Effector memory CD4-positive, alpha-beta T cell (primary cell): Measurements from ENCODE around the gene STC2.

Source experiments
- DNase-seq, 3 donors: peaks; one replicate each; pipeline ENCODE4 v3.0.0-alpha.2; 2020
- H3K27ac ChIP-seq: 2 replicates; pipeline ENCODE4 v1.7.0; 2013; ENCODE audit warnings: mild to moderate bottlenecking, low read length, moderate library complexity; ENCODE audit not compliant: insufficient read depth, poor library complexity, severe bottlenecking
- H3K27me3 ChIP-seq: replicated peaks from 2 replicates; pipeline ENCODE4 v1.7.0; 2013; ENCODE audit warnings: mild to moderate bottlenecking, low read length; ENCODE audit not compliant: insufficient read depth, control insufficient read depth, poor library complexity, severe bottlenecking
- H3K36me3 ChIP-seq: 2 replicates; pipeline ENCODE4 v1.7.0; 2013; ENCODE audit warnings: mild to moderate bottlenecking, low read length, moderate library complexity; ENCODE audit not compliant: control insufficient read depth, insufficient read depth
- H3K4me1 ChIP-seq: 2 replicates; pipeline ENCODE4 v1.7.0; 2013; ENCODE audit warnings: low read length, mild to moderate bottlenecking; ENCODE audit not compliant: control insufficient read depth, insufficient read depth, poor library complexity, severe bottlenecking
- H3K4me3 ChIP-seq: 2 replicates; pipeline ENCODE4 v1.7.0; 2013; ENCODE audit warnings: low read length, low read depth, mild to moderate bottlenecking; ENCODE audit not compliant: insufficient read depth, poor library complexity, severe bottlenecking
- H3K9me3 ChIP-seq: 2 replicates; pipeline ENCODE4 v1.7.0; 2013; ENCODE audit warnings: mild to moderate bottlenecking, low read length, moderate library complexity; ENCODE audit not compliant: control insufficient read depth

Gene STC2

DNA sequence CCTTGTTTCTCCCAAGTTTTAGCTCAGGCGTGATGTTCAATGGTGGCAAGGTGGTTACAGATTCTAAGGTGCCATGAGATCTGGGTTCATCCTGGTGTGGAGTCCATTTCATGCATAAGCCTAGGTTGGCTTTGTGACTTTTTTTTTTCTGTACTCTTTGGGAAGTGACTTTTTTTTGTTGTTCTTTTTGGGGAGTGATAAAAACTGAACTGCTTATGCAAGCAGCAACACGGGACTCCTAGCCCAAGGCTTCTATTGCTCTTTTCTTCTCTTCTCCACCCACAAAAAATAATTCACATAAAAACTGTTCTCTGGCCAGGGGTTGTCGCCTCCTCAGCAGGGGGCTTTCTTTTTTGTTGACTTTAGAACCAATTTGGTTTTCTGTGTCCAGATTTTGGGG is 15.4 kb downstream of the STC2 start:
- Histone ChIP-seq H3K36me3 (no peaks in the 10 kb centered on the region), H3K4me1 (no peaks in the 10 kb centered on the region)
- no peak for DNase-seq

DNA sequence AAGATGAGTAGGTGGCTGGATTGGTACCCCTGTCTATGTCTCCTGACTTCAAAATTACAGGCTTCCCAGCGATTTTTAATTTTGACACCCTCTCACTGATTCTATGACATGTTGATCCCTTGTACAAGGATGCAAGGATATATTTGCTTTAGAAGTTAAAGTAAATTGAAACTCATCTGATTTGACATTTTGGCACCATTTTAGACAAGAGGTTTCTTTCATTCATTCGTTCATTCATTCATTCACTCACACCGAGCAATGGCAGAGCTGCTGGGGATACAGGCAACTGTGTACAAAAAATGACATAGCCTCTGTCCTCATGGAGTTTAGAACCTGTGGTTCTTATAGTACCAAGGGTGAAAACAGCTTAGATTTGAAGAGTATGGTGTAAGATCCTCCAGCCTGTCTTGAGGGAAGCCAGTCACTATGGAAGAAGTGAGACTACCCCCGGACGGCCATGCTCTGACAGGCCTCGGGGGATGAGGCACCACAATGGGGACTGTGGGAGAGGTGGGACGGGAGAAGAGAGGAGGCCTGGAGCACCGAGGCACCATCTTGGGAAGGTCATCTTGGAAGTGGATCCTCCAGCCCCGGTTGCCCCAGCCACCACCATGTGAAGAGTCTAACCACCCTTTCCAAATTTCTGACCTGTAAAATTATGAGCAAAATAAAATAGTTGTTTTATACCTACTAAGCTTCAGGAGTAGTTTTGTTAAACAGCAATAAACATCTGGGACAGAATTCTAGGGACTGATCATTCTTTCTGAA is 16.2 kb downstream of the STC2 start:
- H3K4me1 ChIP-seq = no peaks in the 10 kb centered on the region
- no peak for DNase-seq
- H3K36me3 ChIP-seq = no peaks in the 10 kb centered on the region
- H3K27ac ChIP-seq = no peak overlapping the region
- no peak overlapping the region for H3K4me3 ChIP-seq
- H3K9me3 ChIP-seq = no peaks in the 10 kb centered on the region
- H3K27me3 ChIP-seq = peaks cover 2% of the 10 kb centered on the region

More for the DNA sequence above, 15.4 kb downstream of the STC2 start:
- Histone ChIP-seq H3K4me3 (no peak overlapping the region), H3K27ac (no peak overlapping the region), H3K9me3 (no peaks in the 10 kb centered on the region), H3K27me3 (peaks cover 2% of the 10 kb centered on the region)

- Histone ChIP-seq H3K4me1 (no peaks in the 10 kb centered on the region), H3K27me3 (peaks cover 2% of the 10 kb centered on the region), H3K4me3 (no peak overlapping the region), H3K36me3 (no peaks in the 10 kb centered on the region), H3K9me3 (no peaks in the 10 kb centered on the region), H3K27ac (no peak overlapping the region)
- DNase-seq = no peak
Observed at GRCh38 chr5:173310861-173311785, 17.1 kb downstream of the STC2 start.

- H3K36me3 ChIP-seq = no peaks in the 10 kb centered on the region
- no peaks in the 10 kb centered on the region for H3K9me3 ChIP-seq
- no peaks in the 10 kb centered on the region for H3K4me1 ChIP-seq
- no peak overlapping the region for H3K4me3 ChIP-seq
- peaks cover 2% of the 10 kb centered on the region for H3K27me3 ChIP-seq
- no peak overlapping the region for H3K27ac ChIP-seq
- no peak for DNase-seq
Observed at GRCh38 chr5:173310218-173310769, 17.9 kb downstream of the STC2 start.

GRCh38 chr5:173309731-173310130 is 18.5 kb downstream of the STC2 start:
- Histone ChIP-seq H3K4me1 (no peaks in the 10 kb centered on the region), H3K27ac (no peak overlapping the region), H3K4me3 (no peak overlapping the region), H3K27me3 (peaks cover 2% of the 10 kb centered on the region), H3K36me3 (no peaks in the 10 kb centered on the region), H3K9me3 (no peaks in the 10 kb centered on the region)
- no peak for DNase-seq

DNA sequence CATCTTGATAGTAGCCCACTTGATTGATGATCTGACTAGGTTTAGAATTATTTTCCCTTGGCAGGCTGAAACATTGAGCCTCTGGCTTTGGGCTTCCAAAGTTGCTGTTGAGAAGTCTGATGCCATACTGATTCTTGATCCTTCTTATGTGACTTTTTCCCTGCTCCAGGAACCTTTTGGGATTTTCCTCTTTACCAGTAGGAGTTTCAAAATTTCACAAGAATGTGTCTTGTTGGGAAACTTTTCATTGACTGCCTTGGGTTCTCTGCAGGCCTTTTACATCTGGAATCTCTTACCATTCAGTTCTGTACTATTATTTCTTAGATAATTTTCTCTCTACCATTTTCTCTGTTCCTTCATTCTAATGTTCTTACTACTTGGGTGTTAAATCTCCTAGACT is 20.0 kb downstream of the STC2 start:
- Histone ChIP-seq H3K27me3 (peaks cover 2% of the 10 kb centered on the region), H3K27ac (no peak overlapping the region), H3K9me3 (no peaks in the 10 kb centered on the region), H3K4me1 (no peaks in the 10 kb centered on the region), H3K36me3 (no peaks in the 10 kb centered on the region), H3K4me3 (no peak overlapping the region)
- DNase-seq = no peak

DNA sequence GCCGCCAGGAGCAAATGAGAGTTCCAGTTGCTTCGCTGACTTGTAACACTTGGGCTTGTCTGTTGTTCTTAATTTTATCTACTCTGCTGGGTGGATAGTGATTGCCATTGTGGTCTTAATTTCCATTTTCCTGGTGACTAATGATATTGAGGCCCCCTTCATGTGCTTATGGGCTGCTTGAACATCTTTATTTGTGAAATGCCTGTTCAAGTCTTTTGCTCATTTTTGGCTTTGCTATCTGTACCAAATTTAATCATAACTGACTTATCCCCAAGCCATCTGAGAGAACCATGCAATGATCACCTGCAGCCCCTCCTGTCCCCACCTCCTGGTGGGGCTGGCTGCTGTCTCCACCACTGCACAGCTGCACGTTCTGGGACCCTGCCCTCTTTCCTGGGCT is 20.5 kb downstream of the STC2 start:
- H3K4me3 ChIP-seq = no peak overlapping the region
- no peaks in the 10 kb centered on the region for H3K36me3 ChIP-seq
- H3K9me3 ChIP-seq = no peaks in the 10 kb centered on the region
- DNase-seq = no peak
- H3K27me3 ChIP-seq = peaks cover 2% of the 10 kb centered on the region
- no peak overlapping the region for H3K27ac ChIP-seq
- no peaks in the 10 kb centered on the region for H3K4me1 ChIP-seq

DNA sequence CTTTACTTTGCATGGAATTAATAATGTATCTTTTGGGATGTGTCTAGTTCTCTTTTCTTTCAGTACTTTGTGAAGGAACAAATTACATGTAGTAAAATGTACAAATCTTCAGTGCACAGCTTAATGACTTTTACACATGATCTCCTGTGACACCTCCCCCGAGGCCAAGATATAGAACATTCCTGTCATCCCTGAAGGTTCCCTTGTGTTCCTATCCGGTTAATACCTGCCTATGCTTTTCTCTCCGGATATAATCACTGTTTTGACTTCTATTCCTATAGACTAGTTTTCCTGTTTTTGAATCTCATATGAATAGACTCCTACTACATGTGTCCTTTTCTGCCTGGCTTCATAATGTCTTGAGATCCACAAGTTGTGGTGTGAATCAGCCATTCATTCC is 21.5 kb downstream of the STC2 start:
- H3K4me3 ChIP-seq = no peak overlapping the region
- H3K27me3 ChIP-seq = peaks cover 2% of the 10 kb centered on the region
- DNase-seq = no peak
- H3K27ac ChIP-seq = no peak overlapping the region
- no peaks in the 10 kb centered on the region for H3K36me3 ChIP-seq
- H3K9me3 ChIP-seq = no peaks in the 10 kb centered on the region
- no peaks in the 10 kb centered on the region for H3K4me1 ChIP-seq

DNA sequence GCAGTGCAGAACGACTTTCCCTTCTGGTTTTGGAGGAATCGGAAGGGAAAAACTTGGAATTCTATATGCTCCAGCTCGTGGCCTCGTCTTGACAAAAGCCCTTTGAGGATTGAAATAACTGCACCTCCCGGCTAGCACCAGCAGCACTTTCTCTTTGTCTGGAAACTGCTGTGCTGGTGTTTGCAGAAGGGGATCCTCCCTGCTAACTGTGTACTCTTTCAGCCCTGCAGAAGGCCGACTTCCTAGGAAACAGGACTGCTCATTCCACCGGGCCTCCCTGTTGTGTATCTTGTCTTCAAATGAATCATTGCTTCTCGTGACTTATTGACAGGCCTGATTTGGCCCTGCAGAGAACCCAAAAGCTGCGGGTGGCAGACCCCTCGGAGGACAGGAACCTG is 23.6 kb downstream of the STC2 start:
- DNase-seq = no peak
- H3K27ac ChIP-seq = no peak overlapping the region
- H3K9me3 ChIP-seq = no peaks in the 10 kb centered on the region
- H3K27me3 ChIP-seq = peaks cover 2% of the 10 kb centered on the region
- no peaks in the 10 kb centered on the region for H3K36me3 ChIP-seq
- H3K4me3 ChIP-seq = no peak overlapping the region
- no peaks in the 10 kb centered on the region for H3K4me1 ChIP-seq
